A549 (cell line): ENCODE measurements around the gene INSL3.

Source experiments
- CEBPB ChIP-seq, 2 experiments: fragments of >200 bp in 1 of 2; sonication (Bioruptor Twin) in 1 of 2; formaldehyde crosslinking in 1 of 2; IDR thresholded peaks; 2 replicates each; pipeline ENCODE4 v1.6.1; 2012 to 2016
- CHD2 ChIP-seq: fragments of 150-350 bp; IDR thresholded peaks from 2 replicates; pipeline ENCODE4 v1.6.1; 2014; ENCODE audit warnings: low read length; ENCODE audit not compliant: partially characterized antibody
- EP300 ChIP-seq, 2 experiments: fragments of >200 bp; sonication (Bioruptor Twin); formaldehyde crosslinking; IDR thresholded peaks; 2 replicates in 1 of 2; 3 replicates in 1 of 2; pipeline ENCODE4 v1.6.1; 2016 to 2017
- HDAC2 ChIP-seq: fragments of 200-600 bp; sonication (generic); IDR thresholded peaks from 2 replicates; pipeline ENCODE4 v1.6.1; 2016
- MAX ChIP-seq: IDR thresholded peaks from 2 replicates; pipeline ENCODE4 v1.6.1; 2012
- MAZ ChIP-seq: fragments of 150-350 bp; IDR thresholded peaks from 2 replicates; pipeline ENCODE4 v1.6.1; 2014; ENCODE audit warnings: antibody characterized with exemption, low read depth, low read length, borderline replicate concordance
- RAD21 ChIP-seq, 2 experiments: fragments of >200 bp in 1 of 2; sonication (Bioruptor Twin) in 1 of 2; formaldehyde crosslinking in 1 of 2; IDR thresholded peaks in 1 of 2; conservative IDR thresholded peaks in 1 of 2; 2 replicates in 1 of 2; 3 replicates in 1 of 2; pipeline ENCODE4 v1.6.1; 2012 to 2018; ENCODE audit warnings: inconsistent platforms in 1 of 2

GRCh38 chr19:17803264-17803896, 17.9 kb downstream of the INSL3 start:
- TF ChIP-seq EP300 (IDR thresholded peaks at IDR 0.05) = no peak
- no peak for TF ChIP-seq MAZ
- no peak for TF ChIP-seq CEBPB (IDR thresholded peaks at IDR 0.05)
- no peak for TF ChIP-seq HDAC2
- no peak for TF ChIP-seq CHD2
- no peak for TF ChIP-seq MAX
- TF ChIP-seq RAD21 (conservative IDR thresholded peaks at IDR 0.05 in 1 of 2, IDR thresholded peaks at IDR 0.05 in 1 of 2) = no peak
